ENCODE results near the gene SAMD9L. TPM values are rescaled to one million over a fixed set of nuclear protein-coding genes. Genes with fewer than 3 reads are reported as not detected.
"Not testable (repeated sequence)": the region's sequence is repeated elsewhere in the genome, so short reads cannot be mapped to it uniquely, and the experiment has no call there.

SAMD9L gene
- total and polyA plus RNA-seq, 2 experiments from 2014 or later = not detected

DNA sequence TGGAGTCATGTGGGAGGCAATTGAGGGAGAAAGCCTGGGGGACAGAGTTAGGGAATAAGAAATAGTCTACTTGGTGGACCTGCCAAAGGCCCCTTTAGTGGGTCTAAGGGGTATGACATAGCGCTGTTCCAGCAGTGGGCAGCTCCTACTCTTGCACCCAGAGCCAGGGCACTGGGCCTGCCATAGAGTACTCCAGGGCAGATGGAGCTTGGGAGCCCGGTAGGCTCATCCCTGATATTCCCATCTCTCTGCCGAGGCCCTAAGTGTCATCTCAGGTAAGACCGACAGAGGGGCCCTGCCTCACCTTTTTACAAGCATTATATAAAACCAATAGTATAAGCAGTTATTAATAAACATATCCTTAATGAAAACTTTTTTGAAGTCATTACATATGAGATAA lies 9.6 kb downstream of the SAMD9L start:
- Histone ChIP-seq H3K4me1 (ENCODE audit: low read depth) (no peaks in the 10 kb centered on the region), H3K9me3 (ENCODE audit: low read depth) (no peaks in the 10 kb centered on the region), H3K27me3 (no peaks in the 10 kb centered on the region), H3K36me3 (no peaks in the 10 kb centered on the region), H3K27ac (no peak overlapping the region), H3K4me3 (no peak overlapping the region)
- TF ChIP-seq, protein P1, sequence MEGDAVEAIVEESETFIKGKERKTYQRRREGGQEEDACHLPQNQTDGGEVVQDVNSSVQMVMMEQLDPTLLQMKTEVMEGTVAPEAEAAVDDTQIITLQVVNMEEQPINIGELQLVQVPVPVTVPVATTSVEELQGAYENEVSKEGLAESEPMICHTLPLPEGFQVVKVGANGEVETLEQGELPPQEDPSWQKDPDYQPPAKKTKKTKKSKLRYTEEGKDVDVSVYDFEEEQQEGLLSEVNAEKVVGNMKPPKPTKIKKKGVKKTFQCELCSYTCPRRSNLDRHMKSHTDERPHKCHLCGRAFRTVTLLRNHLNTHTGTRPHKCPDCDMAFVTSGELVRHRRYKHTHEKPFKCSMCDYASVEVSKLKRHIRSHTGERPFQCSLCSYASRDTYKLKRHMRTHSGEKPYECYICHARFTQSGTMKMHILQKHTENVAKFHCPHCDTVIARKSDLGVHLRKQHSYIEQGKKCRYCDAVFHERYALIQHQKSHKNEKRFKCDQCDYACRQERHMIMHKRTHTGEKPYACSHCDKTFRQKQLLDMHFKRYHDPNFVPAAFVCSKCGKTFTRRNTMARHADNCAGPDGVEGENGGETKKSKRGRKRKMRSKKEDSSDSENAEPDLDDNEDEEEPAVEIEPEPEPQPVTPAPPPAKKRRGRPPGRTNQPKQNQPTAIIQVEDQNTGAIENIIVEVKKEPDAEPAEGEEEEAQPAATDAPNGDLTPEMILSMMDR (IDR thresholded peaks at IDR 0.05; ENCODE audit: low read depth, low read length) = no peak
- DNase-seq (ENCODE audit: low read depth in 1 of 2, low spot score in 1 of 2) = no peak

GRCh38 chr7:93133005-93133404 lies 15.2 kb downstream of the SAMD9L start:
- Histone ChIP-seq H3K4me1 (ENCODE audit: low read depth) (no peaks in the 10 kb centered on the region), H3K36me3 (no peaks in the 10 kb centered on the region), H3K9me3 (ENCODE audit: low read depth) (no peaks in the 10 kb centered on the region), H3K4me3 (no peak overlapping the region), H3K27me3 (no peaks in the 10 kb centered on the region), H3K27ac (no peak overlapping the region)
- TF ChIP-seq, protein P1 (IDR thresholded peaks at IDR 0.05; ENCODE audit: low read depth, low read length) = no peak
- DNase-seq (ENCODE audit: low read depth in 1 of 2, low spot score in 1 of 2) = no peak

GRCh38 chr7:93132216-93132615 lies 16.0 kb downstream of the SAMD9L start:
- Histone ChIP-seq H3K27ac (no peak overlapping the region), H3K36me3 (no peaks in the 10 kb centered on the region), H3K27me3 (no peaks in the 10 kb centered on the region), H3K4me1 (ENCODE audit: low read depth) (no peaks in the 10 kb centered on the region), H3K4me3 (no peak overlapping the region), H3K9me3 (ENCODE audit: low read depth) (no peaks in the 10 kb centered on the region)
- DNase-seq (ENCODE audit: low read depth in 1 of 2, low spot score in 1 of 2) = no peak
- TF ChIP-seq, protein P1 (IDR thresholded peaks at IDR 0.05; ENCODE audit: low read depth, low read length) = no peak

DNA sequence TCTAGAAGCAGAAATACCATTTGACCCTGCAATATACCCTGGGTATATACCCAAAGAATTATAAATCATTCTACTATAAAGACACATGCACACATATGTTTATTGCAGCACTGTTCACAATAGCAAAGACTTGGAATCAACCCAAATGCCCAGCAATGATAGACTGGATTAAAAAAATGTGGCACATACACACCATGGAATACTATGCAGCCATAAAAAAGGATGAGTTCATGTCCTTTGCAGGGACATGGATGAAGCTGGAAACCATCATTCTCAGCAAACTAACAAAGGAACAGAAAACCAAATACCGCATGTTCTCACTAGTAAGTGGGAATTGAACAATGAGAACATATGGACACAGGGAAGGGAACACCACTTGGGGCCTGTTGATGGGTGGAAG lies 21.2 kb downstream of the SAMD9L start:
- H3K36me3 ChIP-seq; H3K4me1 ChIP-seq (ENCODE audit: low read depth); H3K4me3 ChIP-seq: not testable (repeated sequence)

GRCh38 chr7:93123532-93123931 lies 24.7 kb downstream of the SAMD9L start:
- not testable (repeated sequence) for H3K36me3 ChIP-seq; DNase-seq (ENCODE audit: low read depth in 1 of 2, low spot score in 1 of 2); H3K9me3 ChIP-seq (ENCODE audit: low read depth)

More for the DNA sequence above, 21.2 kb downstream of the SAMD9L start:
- H3K27ac ChIP-seq; DNase-seq (ENCODE audit: low read depth in 1 of 2, low spot score in 1 of 2); H3K9me3 ChIP-seq (ENCODE audit: low read depth); H3K27me3 ChIP-seq: not testable (repeated sequence)

GRCh38 chr7:93120592-93121549 lies 27.3 kb downstream of the SAMD9L start:
- no peak for DNase-seq (ENCODE audit: low read depth in 1 of 2, low spot score in 1 of 2)
- Histone ChIP-seq H3K36me3 (no peaks in the 10 kb centered on the region), H3K4me3 (no peak overlapping the region), H3K9me3 (ENCODE audit: low read depth) (no peaks in the 10 kb centered on the region), H3K27ac (no peak overlapping the region), H3K27me3 (no peaks in the 10 kb centered on the region), H3K4me1 (ENCODE audit: low read depth) (no peaks in the 10 kb centered on the region)
- TF ChIP-seq, protein P1 (IDR thresholded peaks at IDR 0.05; ENCODE audit: low read depth, low read length) = no peak

More at GRCh38 chr7:93123532-93123931, 24.7 kb downstream of the SAMD9L start:
- not testable (repeated sequence) for H3K4me1 ChIP-seq (ENCODE audit: low read depth); H3K4me3 ChIP-seq; H3K27ac ChIP-seq; H3K27me3 ChIP-seq
